DMS153 treated with DMSO at 0.1 percent for 48 hours (cell line): ENCODE results near the gene PACS1.

ENCODE experiments used
- DNase-seq: peaks from one replicate; lab custom pipeline; 2025; ENCODE audit not compliant: unreplicated experiment; lab: John Stamatoyannopoulos, UW

The PACS1 gene

GRCh38 chr11:66133216-66133775, 63.2 kb downstream of the PACS1 start:
- no peak for DNase-seq

GRCh38 chr11:66136752-66137123, 66.7 kb downstream of the PACS1 start:
- DNase-seq: no peak

GRCh38 chr11:66139817-66140404, 69.8 kb downstream of the PACS1 start:
- no peak for DNase-seq

GRCh38 chr11:66142370-66143263, 72.5 kb downstream of the PACS1 start:
- DNase-seq: no peak

GRCh38 chr11:66143264-66143566, 73.1 kb downstream of the PACS1 start:
- no peak for DNase-seq

- DNase-seq: no peak
Measured at GRCh38 chr11:66143996-66144678, 74.1 kb downstream of the PACS1 start.

- DNase-seq: no peak
Measured at GRCh38 chr11:66146074-66146473, 76.0 kb downstream of the PACS1 start.

- DNase-seq: no peak
Measured at GRCh38 chr11:66146940-66147339, 76.9 kb downstream of the PACS1 start.

GRCh38 chr11:66150140-66150539, 80.1 kb downstream of the PACS1 start:
- DNase-seq: no peak

GRCh38 chr11:66150725-66151124, 80.7 kb downstream of the PACS1 start:
- DNase-seq: no peak

- DNase-seq: no peak
Measured at GRCh38 chr11:66151273-66151672, 81.2 kb downstream of the PACS1 start.

- DNase-seq: no peak
Measured at GRCh38 chr11:66154109-66154508, 84.0 kb downstream of the PACS1 start.

- no peak for DNase-seq
Measured at GRCh38 chr11:66155387-66156073, 85.5 kb downstream of the PACS1 start.

GRCh38 chr11:66157182-66157864, 87.3 kb downstream of the PACS1 start:
- DNase-seq: no peak

GRCh38 chr11:66158156-66158555, 88.1 kb downstream of the PACS1 start:
- DNase-seq: no peak

GRCh38 chr11:66159324-66159984, 89.4 kb downstream of the PACS1 start:
- DNase-seq: no peak

- no peak for DNase-seq
Measured at GRCh38 chr11:66160709-66161108, 90.6 kb downstream of the PACS1 start.

- no peak for DNase-seq
Measured at GRCh38 chr11:66168289-66168688, 98.2 kb downstream of the PACS1 start.

GRCh38 chr11:66172146-66172545, 102.1 kb downstream of the PACS1 start:
- DNase-seq: no peak

- DNase-seq: no peak
Measured at GRCh38 chr11:66176650-66177049, 106.6 kb downstream of the PACS1 start.
